Esophagus squamous epithelium (tissue), 5 donors: Measurements from ENCODE around the gene TMEM212. TPM values are rescaled to one million over a fixed set of nuclear protein-coding genes. Genes with fewer than 3 reads are reported as not detected.

Source experiments
- DNase-seq: peaks from one replicate; lab custom pipeline; 2025; lab: John Stamatoyannopoulos, UW
- H3K27ac ChIP-seq, 4 donors: fragments of 200-600 bp; sonication (generic); one replicate each; pipeline ENCODE4 v1.5.1; 2016 to 2019; ENCODE audit warnings: mild to moderate bottlenecking in 1 of 4
- H3K27me3 ChIP-seq, 4 donors: fragments of 200-600 bp; sonication (generic); 1 replicate in 3 of 4; 2 replicates in 1 of 4; pipeline versions ENCODE4 v1.5.1 to v1.6.0; 2017 to 2021; ENCODE audit warnings: antibody characterized with exemption in 1 of 4
- H3K36me3 ChIP-seq, 3 donors: fragments of 200-600 bp; sonication (generic); one replicate each; pipeline ENCODE4 v1.5.1; 2016 to 2019
- H3K4me1 ChIP-seq, 3 donors: fragments of 200-600 bp; sonication (generic); one replicate each; pipeline ENCODE4 v1.5.1; 2017 to 2019
- H3K4me3 ChIP-seq, 4 donors: fragments of 200-600 bp; sonication (generic); 1 replicate in 3 of 4; 2 replicates in 1 of 4; pipeline ENCODE4 v1.5.1; 2016 to 2019; ENCODE audit warnings: mild to moderate bottlenecking in 2 of 4, moderate library complexity in 1 of 4
- H3K9me3 ChIP-seq, 3 donors: fragments of 200-600 bp; sonication (generic); one replicate each; pipeline ENCODE4 v1.5.1; 2016 to 2019
- POLR2A ChIP-seq, 4 donors: fragments of 450-650 bp; IDR thresholded peaks; one replicate each; pipeline ENCODE4 v1.6.1; 2017; ENCODE audit warnings: antibody characterized with exemption in 4 of 4, mild to moderate bottlenecking in 4 of 4, moderate library complexity in 3 of 4
- WGBS, 2 donors: methylation state at CpG; one replicate each; pipeline ENCODE4 v1.1.5; 2018; 5-methylcytosine and 5-hydroxymethylcytosine counted together
- intact Hi-C: fragments of 100-400 bp; cut with DNase I; formaldehyde crosslinking; loops from one replicate; pipeline ENCODE4 v1.15.0; 2022
- total RNA-seq, 4 donors: library from RNA; depleted of rRNA; stranded (reverse); fragments of >200 nt; gene quantifications; one replicate each; pipeline ENCODE4 v1.1.0, GENCODE V29; 2016
- TF ChIP-seq, protein P1 (sequence below), 6 experiments: fragments of 450-650 bp in 4 of 6; fragments of 200-600 bp in 2 of 6; sonication (generic) in 2 of 6; IDR thresholded peaks; one replicate each; pipeline ENCODE4 v1.5.1; 2016 to 2019; ENCODE audit warnings: antibody characterized with exemption in 6 of 6, mild to moderate bottlenecking in 4 of 6, moderate library complexity in 4 of 6
- donor health status: DM: yes; HTN: yes; CAD: no.

TMEM212 gene
- total RNA-seq, 4 donors from 2014 or later, result not detected

DNA sequence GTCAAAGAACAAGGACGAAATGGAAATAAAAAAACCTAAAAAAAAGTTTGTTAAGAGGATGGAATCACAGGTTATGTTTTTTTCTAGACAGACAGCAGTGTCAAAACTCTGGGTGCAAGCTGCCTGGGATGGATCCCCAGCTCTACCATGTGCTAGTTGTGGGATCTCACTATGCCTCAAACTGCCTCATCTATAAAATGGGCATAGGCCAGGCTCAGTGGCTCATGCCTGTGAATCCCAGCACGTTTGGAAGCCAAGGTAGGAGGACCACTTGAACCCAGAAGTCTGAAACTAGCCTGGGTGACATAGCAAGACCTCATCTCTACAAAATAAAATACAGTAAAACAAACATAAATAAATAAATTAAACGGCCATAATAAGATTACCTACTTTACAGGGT lies 37.5 kb upstream of the TMEM212 start:
- no peak for TF ChIP-seq POLR2A (IDR thresholded peaks at IDR 0.05)
- TF ChIP-seq, protein P1, sequence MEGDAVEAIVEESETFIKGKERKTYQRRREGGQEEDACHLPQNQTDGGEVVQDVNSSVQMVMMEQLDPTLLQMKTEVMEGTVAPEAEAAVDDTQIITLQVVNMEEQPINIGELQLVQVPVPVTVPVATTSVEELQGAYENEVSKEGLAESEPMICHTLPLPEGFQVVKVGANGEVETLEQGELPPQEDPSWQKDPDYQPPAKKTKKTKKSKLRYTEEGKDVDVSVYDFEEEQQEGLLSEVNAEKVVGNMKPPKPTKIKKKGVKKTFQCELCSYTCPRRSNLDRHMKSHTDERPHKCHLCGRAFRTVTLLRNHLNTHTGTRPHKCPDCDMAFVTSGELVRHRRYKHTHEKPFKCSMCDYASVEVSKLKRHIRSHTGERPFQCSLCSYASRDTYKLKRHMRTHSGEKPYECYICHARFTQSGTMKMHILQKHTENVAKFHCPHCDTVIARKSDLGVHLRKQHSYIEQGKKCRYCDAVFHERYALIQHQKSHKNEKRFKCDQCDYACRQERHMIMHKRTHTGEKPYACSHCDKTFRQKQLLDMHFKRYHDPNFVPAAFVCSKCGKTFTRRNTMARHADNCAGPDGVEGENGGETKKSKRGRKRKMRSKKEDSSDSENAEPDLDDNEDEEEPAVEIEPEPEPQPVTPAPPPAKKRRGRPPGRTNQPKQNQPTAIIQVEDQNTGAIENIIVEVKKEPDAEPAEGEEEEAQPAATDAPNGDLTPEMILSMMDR (IDR thresholded peaks at IDR 0.05), result no peak
- Histone ChIP-seq H3K27ac (peak overlapping the region; percentile 65 to 91 (median 87)), H3K36me3 (no peaks in the 10 kb centered on the region), H3K9me3 (no peaks in the 10 kb centered on the region), H3K27me3 (no peaks in the 10 kb centered on the region), H3K4me3 (no peak overlapping the region), H3K4me1 (peaks cover 17 to 94% (median 45%) of the 10 kb centered on the region in 3 donors)
- WGBS, 2 donors, result 47 to 49% methylated on average over 3 of the region's 3 CpGs
- DNase-seq, result no peak
- intact Hi-C loops, result no loop called here

DNA sequence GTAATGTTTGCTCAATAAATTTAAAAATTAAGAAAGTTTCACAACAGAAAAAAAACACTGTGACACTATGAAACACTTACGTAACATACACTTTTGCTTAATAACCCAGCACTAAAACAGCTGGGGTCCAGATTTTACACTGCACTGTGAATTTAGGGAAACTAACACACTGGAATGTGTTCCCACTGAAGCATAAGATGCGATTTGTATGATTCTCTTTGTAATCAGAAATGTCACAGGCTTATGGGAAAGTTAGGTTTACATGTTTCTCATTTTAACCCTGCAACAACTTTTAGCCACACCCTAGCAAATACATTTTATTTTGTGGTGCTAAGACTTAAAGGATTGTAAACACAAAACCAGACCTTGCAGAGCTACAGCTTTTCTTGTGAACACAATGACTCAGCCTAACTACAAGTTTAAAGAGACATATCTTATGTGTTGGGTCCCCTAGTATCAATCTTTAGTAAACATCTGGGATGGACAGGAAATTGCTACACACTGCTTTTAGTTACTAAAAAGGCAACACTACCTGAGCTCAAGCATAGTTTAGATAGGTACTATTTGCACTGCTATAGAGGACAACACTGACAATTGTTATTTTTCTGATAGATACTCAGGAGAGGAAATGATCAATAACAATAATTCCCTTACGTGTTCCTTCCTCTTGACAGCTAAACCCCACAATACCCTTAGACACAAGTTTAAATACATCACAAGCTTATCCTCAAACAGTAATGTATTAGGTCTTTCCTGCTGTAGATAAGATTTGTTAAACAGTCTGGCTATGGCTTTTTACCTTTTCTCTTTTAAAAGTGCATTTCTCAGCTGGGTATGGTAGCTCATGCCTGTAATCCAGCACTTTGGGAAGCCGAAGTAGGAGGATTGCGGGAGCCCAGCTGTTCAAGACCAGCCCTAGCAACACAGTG lies 36.7 kb upstream of the TMEM212 start:
- WGBS, 2 donors, result 32 to 56% methylated on average over 4 to 5 of the region's 5 CpGs
- Histone ChIP-seq H3K9me3 (no peaks in the 10 kb centered on the region), H3K27me3 (no peaks in the 10 kb centered on the region), H3K4me3 (no peak overlapping the region), H3K4me1 (peaks cover 23 to 94% (median 43%) of the 10 kb centered on the region in 3 donors), H3K36me3 (no peaks in the 10 kb centered on the region), H3K27ac (peak overlapping the region; percentile 65 to 91 (median 87))
- TF ChIP-seq, protein P1 (IDR thresholded peaks at IDR 0.05), result no peak
- TF ChIP-seq POLR2A (IDR thresholded peaks at IDR 0.05), result no peak
- intact Hi-C loops, result no loop called here
- no peak for DNase-seq

DNA sequence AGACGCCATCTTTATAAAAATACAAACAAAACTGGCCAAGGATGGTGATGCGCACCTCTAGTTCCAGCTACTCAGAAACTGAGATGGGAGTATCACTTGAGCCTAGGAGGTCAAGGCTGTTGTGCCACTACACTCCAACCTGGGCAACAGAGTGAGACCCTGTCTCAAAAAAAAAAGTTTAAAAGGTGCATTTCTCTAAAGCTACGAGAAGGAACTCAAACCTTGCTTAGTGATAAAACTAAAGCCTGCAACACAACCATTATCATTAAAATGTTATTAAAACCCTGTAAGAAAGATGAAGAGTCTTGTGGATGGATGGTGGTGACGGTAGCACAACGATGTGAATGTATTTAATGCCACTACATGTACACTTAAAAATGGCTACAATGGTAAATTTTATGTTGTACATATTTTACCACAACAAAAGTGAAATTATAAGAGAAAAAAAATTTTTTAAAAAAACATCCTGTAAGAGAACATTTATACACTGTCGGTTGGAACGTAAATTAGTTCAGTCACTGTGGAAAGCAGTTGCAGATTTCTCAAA lies 35.9 kb upstream of the TMEM212 start:
- 94% methylated on average over 7 of the region's 7 CpGs for WGBS, 2 donors
- Histone ChIP-seq H3K4me3 (no peak overlapping the region), H3K36me3 (no peaks in the 10 kb centered on the region), H3K27me3 (no peaks in the 10 kb centered on the region), H3K9me3 (no peaks in the 10 kb centered on the region), H3K4me1 (peaks cover 19 to 94% (median 38%) of the 10 kb centered on the region in 3 donors), H3K27ac (peak overlapping the region; percentile 65 to 91 (median 87))
- TF ChIP-seq, protein P1 (IDR thresholded peaks at IDR 0.05), result no peak
- no peak for TF ChIP-seq POLR2A (IDR thresholded peaks at IDR 0.05)
- intact Hi-C loops, result no loop called here
- DNase-seq, result no peak

- no peak for DNase-seq
- WGBS, 2 donors, result 90 to 95% methylated on average over 6 of the region's 6 CpGs
Measured at GRCh38 chr3:171807806-171808205, 35.3 kb upstream of the TMEM212 start.

More at GRCh38 chr3:171807806-171808205, 35.3 kb upstream of the TMEM212 start:
- Histone ChIP-seq H3K9me3 (no peaks in the 10 kb centered on the region), H3K27ac (peak overlapping the region in 3 of 4 donors; percentile 18 to 91 (median 88)), H3K36me3 (no peaks in the 10 kb centered on the region), H3K4me3 (no peak overlapping the region), H3K27me3 (no peaks in the 10 kb centered on the region), H3K4me1 (peaks cover 16 to 88% (median 32%) of the 10 kb centered on the region in 3 donors)
- TF ChIP-seq, protein P1 (IDR thresholded peaks at IDR 0.05), result no peak
- no peak for TF ChIP-seq POLR2A (IDR thresholded peaks at IDR 0.05)
- intact Hi-C loops, result no loop called here
